GM15510 (cell line): ENCODE data around the gene WEE1.
A peak's percentile ranks its signal among the peaks of the same experiment; 100 is the strongest.

Experiments used
- POLR2A ChIP-seq: IDR thresholded peaks from 3 replicates; pipeline ENCODE4 v1.6.1; 2011; ENCODE audit warnings: borderline replicate concordance; ENCODE audit not compliant: insufficient read length; ENCODE audit errors: extremely low read depth

Gene WEE1

DNA sequence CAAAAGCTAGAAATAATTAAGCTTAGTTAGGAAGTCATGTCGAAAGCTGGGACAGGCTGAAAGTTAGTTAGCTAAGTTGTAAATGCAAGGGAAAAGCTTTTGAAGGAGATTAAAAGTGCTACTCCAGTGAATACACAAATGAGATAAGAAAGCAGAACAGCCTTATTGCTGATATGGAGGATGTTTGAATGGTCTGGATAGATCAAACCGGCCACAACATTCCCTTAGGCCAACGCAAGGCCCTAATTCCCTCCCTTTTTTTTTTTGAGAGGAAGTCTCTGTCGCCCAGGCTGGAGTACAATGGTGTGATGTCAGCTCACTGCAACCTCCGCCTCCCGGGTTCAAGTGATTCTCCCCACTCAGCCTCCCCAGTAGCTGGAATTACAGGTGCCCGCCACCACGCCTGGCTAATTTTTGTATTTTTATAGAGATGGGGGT is 23.3 kb upstream of the WEE1 start:
- TF ChIP-seq POLR2A = no peak

DNA sequence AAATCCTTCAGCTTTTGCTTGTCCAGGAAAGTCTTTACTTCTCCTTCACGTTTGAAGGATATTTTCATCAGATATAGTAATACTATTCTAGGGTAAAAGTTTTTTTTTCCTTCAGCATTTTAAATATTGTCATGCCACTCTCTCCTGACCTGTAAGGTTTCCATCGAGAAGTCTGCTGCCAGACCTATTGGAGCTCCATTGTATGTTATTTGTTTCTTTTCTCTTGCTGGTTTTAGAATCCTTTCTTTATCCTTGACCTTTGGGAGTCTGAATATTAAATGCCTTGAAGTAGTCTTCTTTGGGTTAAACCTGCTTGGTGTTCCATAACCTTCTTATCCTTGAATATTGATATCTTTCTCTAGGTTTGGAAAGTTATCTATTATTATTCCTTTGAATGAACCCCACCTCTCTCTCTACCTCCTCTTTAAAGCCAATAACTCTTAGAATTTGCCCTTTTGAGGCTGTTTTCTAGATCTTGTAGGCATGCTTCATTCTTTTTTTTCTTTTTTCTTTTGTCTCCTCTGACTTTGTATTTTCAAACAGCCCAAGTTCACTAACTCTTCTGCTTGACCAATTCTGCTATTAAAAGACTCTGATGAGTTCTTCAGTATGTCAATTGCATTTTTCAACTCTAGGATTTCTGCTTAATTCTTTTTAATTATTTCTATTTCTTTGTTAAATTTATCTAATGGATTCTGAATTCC is 12.0 kb upstream of the WEE1 start:
- TF ChIP-seq POLR2A = no peak

- no peak for TF ChIP-seq POLR2A
Measured at GRCh38 chr11:9562716-9563115, 10.8 kb upstream of the WEE1 start.

DNA sequence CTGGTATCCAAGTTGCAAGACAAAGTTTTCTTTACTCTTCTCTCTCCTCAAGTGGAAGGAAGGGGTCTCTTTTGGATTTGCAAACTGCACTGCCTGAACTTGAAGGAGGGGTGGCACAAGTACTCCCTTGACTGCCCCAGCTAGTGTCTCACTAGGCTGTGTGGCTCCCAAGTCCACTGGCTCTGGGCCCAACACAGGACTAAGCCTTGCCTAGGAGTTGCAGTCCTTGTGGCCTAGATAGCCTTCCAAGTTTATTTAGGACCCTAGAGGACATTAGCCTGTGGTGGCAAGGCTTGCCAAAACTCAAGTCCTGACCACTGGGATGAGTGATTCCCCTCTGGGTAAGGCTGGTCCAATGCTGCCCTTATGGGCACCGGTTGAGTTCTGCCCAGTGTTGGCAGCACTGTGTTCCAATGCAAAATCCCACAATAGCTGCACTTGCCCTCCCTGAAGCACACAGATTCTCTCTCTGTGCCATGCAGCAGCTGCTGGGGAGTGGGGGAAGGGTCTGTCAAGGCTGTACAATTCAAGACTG is 10.2 kb upstream of the WEE1 start:
- no peak for TF ChIP-seq POLR2A

DNA sequence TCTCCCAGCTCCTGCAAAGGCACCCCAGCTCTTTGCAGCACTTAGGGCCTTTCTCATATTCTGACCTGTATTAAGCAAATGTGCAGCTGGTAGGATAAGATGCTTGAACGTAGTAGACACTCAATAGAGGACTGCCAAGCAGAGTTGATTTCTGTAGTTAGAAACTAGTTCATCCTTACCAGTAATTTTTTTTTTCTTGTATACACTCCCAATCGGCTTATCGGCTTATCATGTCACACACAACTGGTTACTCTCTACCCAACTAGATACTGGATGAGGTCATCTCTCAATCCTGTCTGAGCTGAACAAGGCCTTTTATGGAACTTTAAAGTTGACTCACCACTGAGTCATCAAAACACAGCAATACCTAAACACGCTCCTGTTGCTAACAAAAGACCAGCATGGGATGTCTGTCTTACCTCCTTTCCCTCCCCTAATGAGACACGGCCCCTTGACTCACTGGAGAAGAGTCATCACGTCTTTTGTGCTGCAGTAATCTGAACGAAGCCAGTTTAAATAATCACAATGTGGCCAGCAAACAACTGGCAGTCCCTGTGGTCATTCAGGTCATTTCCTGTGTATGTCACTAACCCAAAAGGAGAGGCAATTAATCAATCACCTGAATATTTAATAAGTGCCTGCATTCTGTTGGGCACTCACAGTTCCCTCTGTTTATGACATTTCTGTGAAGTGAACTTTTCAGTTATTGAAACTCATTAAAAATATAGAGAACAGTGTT is 7.5 kb upstream of the WEE1 start:
- TF ChIP-seq POLR2A = no peak

DNA sequence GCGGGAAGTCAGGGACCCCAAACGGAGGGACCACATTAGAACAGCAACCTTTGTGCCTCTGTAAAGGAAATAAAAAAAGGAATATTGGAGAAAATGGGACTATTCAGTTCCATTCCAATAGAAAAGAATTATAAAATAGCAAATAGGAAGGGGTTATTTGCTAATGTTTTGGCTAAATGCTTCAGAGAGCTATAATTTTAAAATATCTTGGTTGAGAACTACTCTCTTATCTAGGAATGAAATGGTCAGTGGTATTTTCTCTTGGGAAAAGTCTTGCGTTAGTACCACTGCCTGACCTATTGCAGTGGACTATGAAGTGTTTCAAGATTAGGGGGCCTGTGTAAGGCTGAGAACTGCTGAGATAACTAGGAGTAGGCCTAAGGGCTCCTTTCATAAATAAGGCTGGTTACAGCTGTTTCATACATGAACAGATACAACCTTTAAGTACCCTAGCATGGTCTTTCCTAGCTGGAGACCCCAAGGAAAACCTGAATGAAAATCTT is 6.9 kb upstream of the WEE1 start:
- no peak for TF ChIP-seq POLR2A

GRCh38 chr11:9567401-9567800 is 6.1 kb upstream of the WEE1 start:
- TF ChIP-seq POLR2A = no peak

DNA sequence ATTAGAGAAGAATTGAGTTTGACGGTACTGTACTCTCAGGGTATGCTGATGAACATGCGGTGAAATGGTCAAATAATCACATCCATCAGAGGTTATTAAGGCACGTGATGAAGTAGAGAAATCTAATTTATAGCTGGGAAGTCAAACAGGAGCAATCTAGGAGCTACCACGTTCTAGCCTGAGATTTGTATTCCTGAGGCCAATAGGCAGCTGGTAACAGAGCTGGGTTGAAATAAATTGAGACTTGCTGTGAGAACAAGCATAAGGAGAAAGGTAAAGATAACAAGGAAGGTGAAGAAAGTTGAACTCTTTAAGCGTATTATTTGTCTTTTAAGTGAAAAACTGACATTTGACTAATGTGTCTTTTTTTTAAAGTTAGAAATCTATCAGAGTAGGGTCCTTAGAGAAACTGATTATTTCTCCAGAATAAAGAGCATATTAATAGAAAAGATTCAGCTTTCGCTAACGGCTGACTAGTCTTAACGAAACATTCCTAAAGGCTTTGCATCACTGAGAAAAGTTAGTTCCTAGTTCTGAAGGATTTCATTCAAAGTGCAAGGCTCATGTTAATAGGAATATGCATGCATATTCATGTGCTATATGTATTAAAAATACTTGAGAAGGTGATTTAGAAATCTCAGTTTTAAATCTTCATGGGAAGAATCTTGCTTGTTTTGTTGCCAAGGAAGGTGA is 5.2 kb upstream of the WEE1 start:
- no peak for TF ChIP-seq POLR2A

DNA sequence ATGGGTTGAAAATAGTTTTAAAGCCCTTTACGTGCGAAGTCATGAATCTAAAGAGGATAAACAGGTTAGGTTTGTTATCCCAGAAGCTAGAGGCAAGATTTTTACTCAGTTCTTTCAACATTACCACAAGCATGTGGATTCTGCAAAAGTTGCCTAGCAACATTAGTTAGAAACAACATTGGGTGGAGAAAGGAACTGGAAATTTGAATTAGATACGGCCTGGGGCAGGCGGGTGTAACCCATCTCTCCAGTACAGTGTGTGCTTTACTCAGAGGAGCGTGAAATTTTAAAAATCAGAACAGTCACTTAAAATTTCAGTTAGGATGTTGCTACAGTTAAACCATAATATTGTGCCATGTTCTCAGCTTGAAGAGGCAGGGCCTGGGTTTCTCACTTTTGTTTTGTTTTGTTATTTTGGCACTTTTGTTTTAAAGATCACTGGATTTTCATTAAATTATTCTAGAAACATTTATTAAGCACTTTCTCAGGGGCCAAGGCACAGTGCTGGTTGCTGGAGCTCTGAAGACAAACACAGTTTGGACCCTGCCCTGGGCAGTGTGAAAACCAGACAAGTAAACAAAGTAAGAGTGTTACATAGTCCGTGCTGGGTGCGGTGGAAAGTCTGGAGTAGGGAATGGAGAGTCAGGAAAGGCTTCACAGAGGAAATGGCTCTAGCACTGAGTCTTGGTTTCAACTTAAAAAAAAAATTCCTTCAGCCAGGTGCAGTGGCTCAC is 4.4 kb upstream of the WEE1 start:
- no peak for TF ChIP-seq POLR2A

GRCh38 chr11:9569588-9570164 is 3.8 kb upstream of the WEE1 start:
- no peak for TF ChIP-seq POLR2A

- TF ChIP-seq POLR2A = no peak
Measured at GRCh38 chr11:9570313-9571025, 3.0 kb upstream of the WEE1 start.

DNA sequence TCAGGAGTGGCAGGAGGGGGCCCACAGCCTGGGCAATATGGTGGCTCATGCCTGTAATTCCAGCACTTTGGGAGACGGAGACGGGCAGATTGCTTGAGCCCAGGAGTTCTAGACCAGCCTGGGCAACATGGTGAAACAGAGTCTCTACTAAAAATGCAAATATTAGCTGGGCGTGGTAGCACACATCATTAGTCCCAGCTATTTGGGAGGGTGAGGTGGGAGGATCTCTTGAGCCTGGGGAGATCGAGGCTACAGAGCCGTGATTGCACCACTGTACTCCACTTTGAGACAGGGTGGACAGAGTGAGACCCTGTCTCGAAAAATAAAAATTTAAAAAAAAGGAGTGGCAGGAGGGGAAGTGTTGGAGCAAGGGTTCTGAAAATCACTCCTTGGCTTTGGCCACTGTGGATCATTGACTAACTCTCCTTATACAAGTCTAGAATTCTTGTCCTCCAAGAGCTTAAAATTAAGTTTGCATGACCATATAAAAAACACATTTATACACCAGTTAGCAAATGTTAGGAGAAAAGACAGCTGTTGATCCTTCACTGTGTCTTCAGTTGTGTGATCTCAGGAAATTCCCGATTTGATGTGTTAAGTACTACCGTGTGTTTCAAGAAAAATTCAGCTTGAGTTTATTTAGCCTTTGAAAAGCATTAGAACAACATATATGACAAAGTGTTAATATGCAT is 2.3 kb upstream of the WEE1 start:
- no peak for TF ChIP-seq POLR2A

GRCh38 chr11:9571763-9572115 is 1.7 kb upstream of the WEE1 start:
- TF ChIP-seq POLR2A = no peak

GRCh38 chr11:9573775-9574621 is 528 bp downstream of the WEE1 start:
- TF ChIP-seq POLR2A = peak; percentile 47
